GM19238 (cell line): ENCODE results near the gene ARL3.
"Not testable (repeated sequence)": the region's sequence is repeated elsewhere in the genome, so short reads cannot be mapped to it uniquely, and the experiment has no call there.

Experiments used
- DNase-seq: peaks from one replicate; pipeline ENCODE4 v3.0.0; 2011; ENCODE audit warnings: low spot score; ENCODE audit not compliant: insufficient read length

ARL3 gene, protein sequence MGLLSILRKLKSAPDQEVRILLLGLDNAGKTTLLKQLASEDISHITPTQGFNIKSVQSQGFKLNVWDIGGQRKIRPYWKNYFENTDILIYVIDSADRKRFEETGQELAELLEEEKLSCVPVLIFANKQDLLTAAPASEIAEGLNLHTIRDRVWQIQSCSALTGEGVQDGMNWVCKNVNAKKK

DNA sequence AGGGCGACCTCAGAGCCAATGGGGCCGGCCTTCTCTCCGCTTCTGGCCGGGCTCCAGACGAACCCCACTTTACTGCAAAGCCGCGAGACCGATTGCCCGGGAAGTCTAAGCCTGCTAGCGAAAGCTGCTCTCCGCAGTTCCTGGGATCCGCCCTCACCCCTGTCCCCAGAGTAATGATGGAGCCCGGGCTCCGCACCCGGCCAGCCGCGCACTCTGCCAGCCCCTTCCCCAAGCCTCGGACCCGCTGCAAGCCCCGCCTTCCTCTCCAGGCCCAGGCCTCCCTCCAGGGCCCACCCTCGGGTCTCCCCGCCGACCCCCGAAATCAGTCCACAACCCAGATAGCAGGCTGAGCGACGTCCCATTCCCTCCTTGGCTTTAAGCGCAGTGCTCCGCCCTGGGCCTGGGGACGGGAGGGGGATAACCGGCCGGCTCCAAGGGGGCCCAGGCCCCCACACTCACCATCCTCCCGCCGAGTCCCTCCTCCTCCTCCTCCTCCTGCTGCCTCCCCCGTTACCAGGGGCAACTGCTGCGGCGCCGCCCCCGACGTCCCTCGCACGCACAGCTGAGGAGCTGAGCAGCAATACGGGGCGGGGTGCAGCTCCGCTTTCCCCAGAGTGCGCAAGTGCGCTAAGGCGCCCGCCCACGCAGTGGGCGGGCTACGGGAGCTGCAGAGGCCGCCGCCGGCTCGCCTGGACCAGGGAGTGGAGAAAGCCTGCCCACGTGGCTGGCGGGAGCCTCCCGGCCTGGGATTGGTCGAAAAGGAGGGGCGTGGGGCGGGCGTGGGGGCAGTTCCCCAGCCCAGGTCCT, at the start of gene ARL3:
ARL3 (minus strand) TSS at position 584 of the 807 bp plus-strand sequence; CDS start at position 462, 122 bp downstream.
- DNase-seq = peak; percentile 90

DNA sequence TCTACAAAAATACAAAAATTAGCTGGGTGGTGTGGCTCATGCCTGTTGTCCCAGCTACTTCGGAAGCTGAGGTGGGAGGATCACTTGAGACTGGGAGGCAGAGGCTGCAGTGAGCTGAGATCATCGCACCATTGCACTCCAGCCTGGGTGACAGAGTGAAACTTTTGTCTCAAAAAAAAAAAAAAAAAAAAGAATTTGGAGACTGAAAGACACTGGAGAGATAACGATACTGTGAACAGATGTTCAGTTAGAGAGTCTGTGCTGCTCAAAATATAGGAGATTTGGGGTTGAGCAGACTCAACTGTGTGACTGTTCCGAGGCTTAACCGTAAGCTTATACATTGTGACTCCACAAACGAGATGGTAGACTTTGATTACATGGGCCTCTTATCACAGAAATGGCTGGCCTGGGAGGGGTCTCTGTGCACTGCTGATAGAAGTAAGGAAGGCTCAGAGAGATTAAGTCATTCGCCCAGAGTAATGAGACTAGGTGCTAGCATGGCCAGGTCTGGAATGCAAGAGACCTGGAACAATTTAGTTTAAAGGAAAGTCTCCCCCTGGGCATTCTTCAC, 48.9 kb upstream of the ARL3 start:
- DNase-seq = no peak

DNA sequence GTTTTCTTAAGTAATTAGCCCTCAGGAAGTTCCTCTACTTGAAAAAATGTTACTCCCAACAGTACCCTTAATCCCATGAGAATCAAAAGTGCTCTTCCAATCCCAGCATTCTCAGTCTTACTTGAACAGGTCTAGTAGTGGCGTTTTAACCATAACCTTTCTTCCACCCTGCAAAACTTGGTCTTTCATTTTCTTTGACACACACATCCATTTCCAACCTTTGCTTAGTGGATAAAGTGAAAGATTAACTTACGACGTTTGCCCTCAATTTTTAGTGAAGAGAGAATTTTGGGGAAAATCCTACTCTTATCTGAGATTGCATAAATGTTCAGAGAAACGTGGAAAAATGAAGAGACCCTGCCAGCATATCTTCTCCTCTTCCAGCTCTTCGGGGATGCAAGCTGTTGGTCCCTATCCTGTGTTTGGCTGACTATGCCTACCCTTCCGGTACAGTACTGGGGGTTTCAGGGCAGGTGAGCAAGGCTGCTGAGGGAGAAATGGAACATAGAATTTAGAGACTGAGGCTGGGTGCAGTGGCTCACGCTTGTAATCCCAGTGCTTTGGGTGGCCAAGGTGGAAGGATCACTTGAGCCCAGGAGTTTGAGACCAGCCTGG, 48.3 kb upstream of the ARL3 start:
- no peak for DNase-seq

DNA sequence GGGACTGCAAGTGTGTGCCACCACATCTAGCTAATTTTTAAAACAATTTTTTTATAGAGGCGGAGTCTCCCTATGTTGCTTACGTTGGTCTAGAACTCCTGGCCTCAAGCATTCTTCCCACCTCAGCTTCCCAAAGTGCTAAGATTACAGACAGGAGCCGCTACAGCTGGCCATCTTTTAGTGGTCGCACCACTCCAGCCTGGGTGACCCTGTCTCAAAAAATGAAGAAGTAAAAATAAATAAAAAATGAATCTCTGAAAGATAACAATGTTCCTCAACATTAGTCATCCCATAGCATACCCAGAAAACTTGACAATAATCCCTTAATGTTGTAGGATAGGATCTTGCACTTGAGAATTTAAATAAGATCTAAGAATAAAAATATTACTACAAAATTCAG, 47.8 kb upstream of the ARL3 start:
- DNase-seq = no peak

DNA sequence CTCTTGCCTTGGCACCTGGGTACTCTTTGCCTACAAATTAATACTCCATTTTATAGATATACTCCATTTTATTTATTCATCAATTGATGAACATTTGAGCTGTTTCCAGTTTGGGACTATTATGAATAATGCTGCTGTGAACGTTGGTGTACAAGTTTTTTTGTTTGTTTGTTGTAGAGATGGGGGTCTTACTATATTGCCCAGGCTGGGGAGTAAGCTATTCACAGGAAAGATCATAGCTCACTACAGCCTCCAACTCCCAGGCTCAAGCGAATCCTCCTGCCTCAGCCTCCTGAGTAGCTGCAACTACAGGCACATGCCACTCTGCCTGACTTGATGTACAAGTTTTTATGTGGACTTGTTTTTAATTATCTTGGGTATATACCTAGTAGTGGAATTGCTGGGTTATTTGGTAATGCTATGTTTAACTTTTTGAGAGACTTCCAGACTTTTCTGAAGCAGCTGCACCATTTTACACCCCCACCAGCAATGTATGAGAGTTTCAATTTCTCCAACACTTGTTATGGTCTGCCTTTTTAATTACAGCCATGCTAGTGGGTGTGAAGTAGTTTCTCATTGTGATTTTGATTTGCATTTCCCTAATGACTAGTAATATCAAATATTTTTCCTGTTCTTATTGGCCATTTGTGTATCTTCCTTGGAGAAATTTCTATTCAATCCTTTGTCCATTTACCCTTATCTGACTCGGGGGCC, 45.5 kb upstream of the ARL3 start:
- no peak for DNase-seq

DNA sequence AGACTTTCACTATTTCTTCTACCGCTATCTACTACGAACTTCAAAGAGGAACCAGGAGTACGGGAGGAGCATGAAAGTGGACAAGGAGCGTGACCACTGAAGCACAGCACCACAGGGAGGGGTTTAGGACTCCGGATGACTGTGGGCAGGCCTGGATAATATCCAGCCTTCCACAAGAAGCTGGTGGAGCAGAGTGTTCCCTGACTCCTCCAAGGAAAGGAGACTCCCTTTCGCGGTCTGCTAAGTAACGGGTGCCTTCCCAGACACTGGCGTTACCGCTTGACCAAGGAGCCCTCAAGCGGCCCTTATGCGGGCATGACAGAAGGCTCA, 44.7 kb upstream of the ARL3 start:
- DNase-seq = not testable (repeated sequence)

DNA sequence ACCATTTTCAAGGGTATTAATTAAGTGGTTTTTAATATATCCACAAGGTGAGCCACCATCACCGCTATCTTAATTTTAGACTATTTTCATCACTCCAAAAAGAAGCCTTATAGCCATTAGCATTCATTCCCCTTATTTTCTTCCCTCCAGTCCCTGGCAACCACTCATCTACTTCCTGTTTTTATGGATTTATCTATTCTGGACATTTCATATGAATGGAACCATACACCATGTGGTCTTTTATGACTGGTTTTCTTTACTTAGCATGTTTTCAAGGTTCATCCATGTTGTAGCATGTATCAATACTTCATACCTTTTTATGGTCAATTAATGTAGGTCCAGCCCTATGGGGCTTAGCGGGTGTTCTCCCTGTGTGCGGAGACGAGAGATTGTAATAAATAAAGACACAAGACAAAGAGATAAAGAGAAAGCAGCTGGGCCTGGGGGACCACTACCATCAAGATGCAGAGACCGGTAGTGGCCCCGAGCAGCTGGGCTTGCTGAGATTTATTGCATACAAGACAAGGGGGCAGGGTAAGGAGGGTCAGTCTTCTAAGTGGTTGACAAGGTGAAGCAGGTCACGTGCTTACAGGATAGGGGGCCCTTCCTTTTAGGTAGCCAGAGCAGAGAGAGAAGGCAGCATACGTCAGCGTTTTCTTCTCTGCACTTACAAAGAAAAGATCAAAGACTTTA, 44.2 kb upstream of the ARL3 start:
- no peak for DNase-seq

DNA sequence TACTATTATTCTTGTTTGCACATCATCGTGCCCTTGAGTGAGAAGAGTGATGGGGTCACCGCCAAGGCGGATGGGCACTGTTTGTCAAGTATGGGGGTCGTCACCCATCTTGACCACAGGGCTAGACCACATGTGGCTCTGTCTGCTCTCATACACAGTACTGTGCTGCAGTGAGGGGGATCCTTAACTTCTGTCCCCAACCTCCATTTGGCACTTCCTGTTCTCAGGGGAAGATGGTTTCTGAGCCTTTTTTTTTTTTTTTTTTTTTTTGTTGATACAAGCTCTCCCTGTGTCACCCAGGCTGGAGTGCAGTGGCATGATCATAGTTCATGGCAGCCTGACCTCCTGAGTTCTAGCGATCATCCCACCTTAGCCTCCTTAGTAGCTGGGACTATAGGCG, 43.1 kb upstream of the ARL3 start:
- DNase-seq = no peak

DNA sequence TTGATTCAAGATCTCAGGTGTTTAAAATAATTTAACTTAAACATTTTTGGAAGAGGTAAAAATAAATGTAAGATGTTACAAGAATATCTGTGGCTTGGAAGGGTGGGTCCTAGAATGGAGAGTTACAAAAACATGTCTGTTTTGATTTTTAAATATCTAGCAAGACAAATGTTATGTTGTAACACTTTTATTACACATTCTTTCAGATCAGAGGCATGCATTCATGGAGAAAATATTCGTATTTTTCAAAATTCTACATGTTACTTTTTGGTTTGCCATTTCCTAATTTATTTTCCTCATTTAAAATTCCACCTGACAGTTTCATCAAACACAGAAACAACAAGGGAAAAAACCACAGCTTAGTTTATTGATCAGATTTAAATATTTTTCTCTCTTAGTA, 39.5 kb upstream of the ARL3 start:
- DNase-seq = no peak

DNA sequence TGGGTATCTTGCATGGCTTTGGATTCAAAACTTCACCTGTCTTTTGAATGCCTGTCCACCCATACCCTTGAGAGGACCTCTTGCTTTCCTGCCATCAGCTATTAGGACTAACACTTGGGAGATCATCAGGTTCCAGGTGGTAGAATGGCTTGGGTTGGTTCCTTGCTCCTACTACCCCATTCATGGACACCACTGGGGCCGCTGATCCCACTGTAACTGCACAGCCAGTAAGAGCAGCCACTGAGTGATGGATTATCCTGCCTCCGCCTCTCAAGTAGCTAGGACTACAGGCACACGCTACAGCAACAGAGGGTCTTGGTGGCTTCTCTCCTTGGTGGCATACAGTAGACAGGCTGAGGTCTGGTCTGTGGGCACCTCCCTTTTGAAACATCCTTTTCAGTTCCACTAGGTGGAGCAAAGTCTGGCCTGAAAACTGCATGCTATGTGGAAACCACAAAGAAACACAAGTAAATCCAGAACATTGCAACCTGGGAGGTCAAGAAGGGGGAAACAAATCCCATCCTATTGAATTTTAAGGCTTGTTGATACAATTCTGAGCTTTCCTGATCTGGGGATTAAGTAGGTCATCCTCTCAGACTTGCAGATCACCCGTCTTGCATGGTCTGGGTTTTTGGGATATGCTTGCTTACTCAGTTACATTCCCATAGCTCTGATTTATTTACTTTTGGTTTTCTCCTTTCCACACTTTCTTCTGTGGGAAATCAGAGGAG, 38.9 kb upstream of the ARL3 start:
- DNase-seq = peak; percentile 32

DNA sequence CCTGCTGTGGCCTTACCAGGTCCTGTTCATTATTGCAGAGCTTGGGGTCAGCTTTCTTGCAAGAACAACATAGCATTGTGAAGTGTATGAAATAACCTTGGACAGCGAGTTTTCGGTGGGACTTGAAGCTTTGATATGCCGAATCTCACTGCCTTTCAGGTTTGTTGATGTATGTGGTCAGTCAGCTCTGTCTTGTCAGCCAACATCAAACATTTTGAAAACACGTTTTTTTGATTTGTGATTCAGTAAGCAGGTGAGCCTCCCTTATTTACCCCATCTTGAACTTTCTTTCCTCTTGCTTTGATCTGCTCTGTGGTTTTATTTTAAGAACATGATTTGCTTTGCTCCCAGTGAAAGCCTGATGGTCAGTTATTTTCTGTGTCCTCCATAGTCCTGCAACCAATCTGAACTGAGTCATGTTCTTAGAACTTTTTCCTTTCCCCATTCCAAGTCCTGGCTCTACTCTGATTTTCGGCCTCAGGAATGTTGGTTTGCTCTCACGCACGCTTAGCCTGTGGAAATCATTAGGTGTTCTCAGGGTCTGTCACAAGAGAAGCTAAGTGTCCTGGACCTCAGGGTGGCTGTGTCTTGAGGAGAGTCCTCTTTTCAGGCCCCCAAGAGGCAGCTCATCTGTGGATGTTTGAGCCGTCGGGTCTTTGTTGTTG, 38.2 kb upstream of the ARL3 start:
- DNase-seq = no peak

DNA sequence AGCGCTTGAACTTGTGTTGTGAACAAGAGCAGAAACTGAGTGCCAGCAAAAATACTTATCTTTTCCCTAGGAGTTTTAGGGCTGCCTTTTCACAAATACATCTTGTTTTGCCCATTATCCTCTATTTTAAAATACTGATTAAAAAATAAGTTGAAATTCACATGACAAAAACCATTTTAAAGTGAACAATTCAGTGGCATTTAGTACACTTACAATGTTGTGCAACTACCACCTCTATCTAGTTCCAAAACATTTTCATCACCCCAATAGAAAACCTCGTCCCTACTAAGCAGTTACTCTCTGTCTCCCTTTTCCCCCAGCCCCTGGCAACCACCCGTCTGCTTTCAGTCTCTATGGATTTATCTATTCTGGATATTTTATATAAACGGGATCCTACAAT, 31.0 kb upstream of the ARL3 start:
- no peak for DNase-seq

DNA sequence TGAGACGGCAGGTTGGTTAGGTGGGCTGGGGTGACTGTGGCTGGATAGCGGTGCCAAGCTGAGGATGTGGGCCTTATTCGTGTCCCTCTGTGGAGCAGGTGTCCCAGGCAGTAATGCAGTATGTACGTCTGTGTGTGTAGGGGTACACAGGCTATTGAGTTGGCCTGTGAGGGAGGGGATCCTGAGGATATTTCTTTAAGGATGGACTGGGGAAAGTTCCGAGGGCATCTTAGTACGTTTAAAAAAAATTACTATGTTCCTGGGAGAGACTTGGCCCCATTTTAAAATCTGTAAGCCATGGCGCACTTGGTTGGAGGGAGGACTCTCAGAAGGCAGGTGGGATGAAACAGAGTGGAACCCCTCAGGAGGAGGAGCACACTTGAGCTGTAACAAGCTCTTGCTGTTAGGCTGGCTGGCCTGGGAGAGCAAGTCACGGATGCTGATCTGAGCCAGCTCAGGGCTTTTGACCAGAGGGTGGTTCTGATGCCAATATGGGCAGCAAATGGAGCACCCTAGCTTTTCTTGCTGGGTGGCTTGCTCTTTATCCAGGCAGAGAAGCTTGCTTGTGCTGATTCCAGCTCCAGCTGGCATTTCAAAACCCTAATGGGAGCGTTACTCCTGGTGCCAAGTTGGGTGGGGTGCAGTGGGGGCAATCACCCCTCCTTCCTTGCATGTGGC, 30.3 kb upstream of the ARL3 start:
- DNase-seq = no peak

DNA sequence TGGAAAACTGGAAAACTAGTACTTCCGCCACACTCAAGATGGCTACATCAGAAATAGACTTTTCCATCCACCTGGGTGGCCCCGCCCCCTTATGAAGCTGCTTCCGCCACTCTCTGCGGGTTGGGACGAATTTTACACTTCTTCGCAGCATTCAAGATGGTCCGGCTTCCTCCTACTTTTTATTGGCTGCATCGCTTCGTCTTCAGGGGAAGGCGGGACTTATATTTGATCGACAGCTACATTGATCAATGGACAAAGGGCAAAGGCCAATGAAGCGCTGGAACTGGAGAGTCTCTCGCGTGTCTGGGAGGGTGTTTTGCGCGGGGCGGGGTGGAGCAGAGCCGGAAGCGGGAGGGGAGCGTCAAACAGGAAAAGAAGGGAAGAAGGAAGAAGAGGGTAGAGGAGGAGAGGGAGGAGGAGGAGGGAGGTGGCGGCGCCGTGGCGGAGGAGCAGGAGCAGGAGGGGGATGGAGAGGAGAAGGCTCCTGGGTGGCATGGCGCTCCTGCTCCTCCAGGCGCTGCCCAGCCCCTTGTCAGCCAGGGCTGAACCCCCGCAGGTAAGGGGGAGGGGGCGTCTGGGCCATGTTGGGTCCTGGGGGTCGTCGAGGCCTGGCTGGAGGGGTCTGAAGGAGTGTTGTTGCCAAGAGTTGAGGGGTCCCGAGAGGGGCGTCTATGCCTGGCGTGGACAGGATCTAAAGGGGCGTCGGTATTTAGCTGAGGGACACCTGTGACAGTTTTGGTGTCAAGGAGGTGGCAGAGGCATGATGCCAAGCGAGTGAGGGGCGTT, 29.6 kb upstream of the ARL3 start, which contains the start of gene WBP1L:
WBP1L (plus strand) TSS at position 361 of the 786 bp plus-strand sequence; CDS start at position 467, 106 bp downstream.
- DNase-seq = peak; percentile 92

DNA sequence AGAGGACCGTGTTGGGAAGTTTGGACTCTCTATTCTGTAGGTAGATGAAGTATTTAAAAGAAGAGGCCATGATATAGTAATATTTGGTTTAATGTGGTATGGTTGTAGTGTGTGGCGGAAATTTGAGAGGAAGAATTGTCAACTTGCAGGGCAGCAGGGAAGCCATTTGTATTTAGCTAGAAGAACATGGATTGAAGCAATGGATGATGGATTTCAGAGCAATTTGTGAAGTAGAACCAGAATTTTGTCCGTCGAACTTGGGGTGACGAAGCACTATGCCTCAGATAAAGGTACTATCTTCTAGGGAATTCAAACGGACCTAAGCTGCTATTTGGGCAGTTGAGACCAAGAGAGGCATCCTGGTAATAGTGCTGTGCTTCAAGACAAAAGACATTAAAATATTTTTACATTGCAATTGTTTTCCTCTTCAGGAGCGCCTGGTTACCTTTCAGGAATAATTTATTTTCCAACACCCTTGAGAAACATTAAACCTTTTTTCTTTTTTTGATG, 28.9 kb upstream of the ARL3 start:
- no peak for DNase-seq

DNA sequence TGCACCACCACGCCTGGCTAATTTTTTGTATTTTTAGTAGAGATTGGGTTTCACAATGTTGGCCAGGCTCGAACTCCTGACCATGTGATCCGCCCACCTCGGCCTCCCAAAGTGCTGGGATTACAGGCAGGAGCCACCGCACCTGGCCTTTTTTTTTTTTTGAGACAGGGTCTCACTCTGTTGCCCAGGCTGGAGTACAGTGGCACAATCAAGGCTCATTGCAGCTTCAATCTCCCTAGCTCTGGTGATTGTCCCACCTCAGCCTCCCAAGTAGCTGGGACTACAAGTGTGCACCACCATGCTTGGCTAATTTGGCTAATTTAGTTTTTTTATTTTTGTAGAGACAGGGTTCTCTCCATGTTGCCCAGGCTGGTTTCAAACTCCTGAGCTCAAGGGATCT, 28.1 kb upstream of the ARL3 start:
- not testable (repeated sequence) for DNase-seq

DNA sequence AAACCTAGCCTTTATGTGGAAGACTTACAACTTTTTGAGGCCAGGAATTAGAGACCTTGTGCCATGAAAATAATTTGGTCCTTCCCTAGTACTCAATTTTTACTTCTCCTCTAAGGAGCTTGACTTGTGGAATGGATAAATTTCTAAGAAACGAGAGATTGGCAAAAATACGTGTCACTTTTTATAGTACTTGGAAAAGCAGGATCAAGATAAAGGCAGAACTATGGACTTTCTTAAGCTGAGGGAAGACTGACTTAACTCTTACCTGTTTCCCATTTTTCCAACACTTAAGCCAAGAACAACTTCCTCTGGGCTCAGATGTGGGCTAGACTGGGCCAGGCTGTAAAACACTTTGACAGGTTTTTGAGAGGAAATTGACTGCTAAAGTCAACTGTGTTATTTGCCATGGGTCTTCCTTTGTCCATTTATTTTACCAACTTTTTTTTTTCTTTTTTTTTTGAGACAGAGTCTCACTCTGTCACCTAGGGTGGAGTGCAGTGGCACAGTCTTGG, 27.6 kb upstream of the ARL3 start:
- no peak for DNase-seq

DNA sequence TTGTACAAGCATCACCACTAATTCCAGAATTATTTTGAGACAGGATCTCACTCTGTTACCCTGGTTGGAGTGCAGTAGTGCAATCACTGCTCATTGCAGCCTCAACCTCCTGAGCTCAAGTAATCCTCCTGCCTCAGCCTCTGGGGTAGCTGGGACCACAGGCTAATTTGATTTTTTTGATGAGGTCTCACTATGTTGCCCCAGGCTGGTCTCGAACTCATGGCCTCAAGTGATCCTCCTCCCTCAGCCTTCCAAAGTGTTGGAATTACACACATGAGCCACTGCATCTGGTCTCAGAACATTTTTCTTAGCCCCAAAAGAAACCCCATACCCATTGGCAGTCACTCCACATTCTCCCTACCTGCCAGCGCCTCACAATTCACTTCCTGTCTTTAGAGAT, 26.0 kb upstream of the ARL3 start:
- DNase-seq = no peak
